Measurements from ENCODE around the gene TTC28. TPM values are rescaled to one million over a fixed set of nuclear protein-coding genes. Genes with fewer than 3 reads are reported as not detected.

Gene TTC28
- total RNA-seq, 1 donor from 2014 or later, result 7.9 TPM

- Mint-ChIP-seq H3K27ac (no peak overlapping the region), H3K9me3 (no peaks in the 10 kb centered on the region), H3K4me3 (no peak overlapping the region), H3K27me3 (no peaks in the 10 kb centered on the region), H3K36me3 (ENCODE audit: low read depth) (no peaks in the 10 kb centered on the region), H3K4me1 (peaks cover 5% of the 10 kb centered on the region)
- POLR2A ChIA-PET, result no interaction called here
- TF ChIP-seq CTCF (IDR thresholded peaks at IDR 0.05), result no peak
- CTCF ChIA-PET, result no interaction called here
- DNase-seq (no peak), ATAC-seq (ENCODE audit: low read depth) (no peak)
- intact Hi-C loops (cut with micrococcal nuclease), result no loop called here
Measured at GRCh38 chr22:28268171-28268570, 411.5 kb downstream of the TTC28 start.

GRCh38 chr22:28260619-28261018 is 419.0 kb downstream of the TTC28 start:
- ChIA-PET POLR2A (no interaction called here), CTCF (no interaction called here)
- Mint-ChIP-seq H3K27me3 (peaks cover 2% of the 10 kb centered on the region), H3K4me3 (no peak overlapping the region), H3K27ac (no peak overlapping the region), H3K9me3 (no peaks in the 10 kb centered on the region), H3K4me1 (no peaks in the 10 kb centered on the region), H3K36me3 (ENCODE audit: low read depth) (no peaks in the 10 kb centered on the region)
- ATAC-seq (ENCODE audit: low read depth), result no peak
- DNase-seq, result no peak
- no peak for TF ChIP-seq CTCF (IDR thresholded peaks at IDR 0.05)
- intact Hi-C loops (cut with micrococcal nuclease), result no loop called here

GRCh38 chr22:28259774-28260312 is 419.8 kb downstream of the TTC28 start:
- intact Hi-C loops (cut with micrococcal nuclease), result no loop called here
- Mint-ChIP-seq H3K27ac (no peak overlapping the region), H3K36me3 (ENCODE audit: low read depth) (no peaks in the 10 kb centered on the region), H3K27me3 (peaks cover 2% of the 10 kb centered on the region), H3K4me1 (no peaks in the 10 kb centered on the region), H3K9me3 (no peaks in the 10 kb centered on the region), H3K4me3 (no peak overlapping the region)
- no peak for DNase-seq
- ChIA-PET POLR2A (no interaction called here), CTCF (no interaction called here)
- no peak for TF ChIP-seq CTCF (IDR thresholded peaks at IDR 0.05)
- no peak for ATAC-seq (ENCODE audit: low read depth)

- CTCF ChIA-PET, result interaction anchor here (0.5 kb wide), 1 partner anchor 108 kb away, joined by 3 read pairs; no protein-coding TSS in a partner anchor
- Mint-ChIP-seq H3K4me1 (no peaks in the 10 kb centered on the region), H3K27ac (no peak overlapping the region), H3K27me3 (peaks cover 2% of the 10 kb centered on the region), H3K36me3 (ENCODE audit: low read depth) (no peaks in the 10 kb centered on the region), H3K4me3 (no peak overlapping the region), H3K9me3 (no peaks in the 10 kb centered on the region)
- intact Hi-C loops (cut with micrococcal nuclease), result no loop called here
- DNase-seq (no peak), ATAC-seq (ENCODE audit: low read depth) (no peak)
- POLR2A ChIA-PET, result no interaction called here
- TF ChIP-seq CTCF (IDR thresholded peaks at IDR 0.05), result no peak
Measured at GRCh38 chr22:28254396-28254795, 425.2 kb downstream of the TTC28 start.

- no peak overlapping the region for H3K27ac Mint-ChIP-seq
- ChIA-PET POLR2A (no interaction called here), CTCF (interaction anchor here (1.1 kb wide), 1 partner anchor 788 kb away, joined by 3 read pairs; no protein-coding TSS in a partner anchor)
- H3K9me3 Mint-ChIP-seq, result no peaks in the 10 kb centered on the region
- H3K36me3 Mint-ChIP-seq (ENCODE audit: low read depth), result no peaks in the 10 kb centered on the region
- intact Hi-C loops (cut with micrococcal nuclease), result no loop called here
- no peak for ATAC-seq (ENCODE audit: low read depth)
- no peaks in the 10 kb centered on the region for H3K4me1 Mint-ChIP-seq
- no peak for DNase-seq
- TF ChIP-seq CTCF (IDR thresholded peaks at IDR 0.05), result no peak
- no peaks in the 10 kb centered on the region for H3K27me3 Mint-ChIP-seq
- H3K4me3 Mint-ChIP-seq, result no peak overlapping the region
Measured at GRCh38 chr22:28252539-28252938, 427.1 kb downstream of the TTC28 start.
